SK-N-SH treated with all-trans-retinoic acid at 6 μM for 48 hours (cell line): ENCODE results near the gene DNMT3L.
A peak's percentile ranks its signal among the peaks of the same experiment; 100 is the strongest.
"Not testable (repeated sequence)": the region's sequence is repeated elsewhere in the genome, so short reads cannot be mapped to it uniquely, and the experiment has no call there.

Experiments used
- ATAC-seq: fragments of 200-7000 bp; cut with Tn5 transposase; 3 replicates; pipeline ENCODE4 v1.9.1; 2020; ENCODE audit warnings: mild to moderate bottlenecking, moderate library complexity
- ARNTL ChIP-seq: fragments of 450-650 bp; formaldehyde crosslinking; IDR thresholded peaks from 2 replicates; pipeline ENCODE4 v1.5.0; 2020; ENCODE audit warnings: low read depth, mild to moderate bottlenecking, moderate library complexity, borderline replicate concordance
- BACH2 ChIP-seq: fragments of 250-450 bp; sonication (Bioruptor Pico); IDR thresholded peaks from 2 replicates; pipeline ENCODE4 v1.9.0; 2021; ENCODE audit warnings: mild to moderate bottlenecking, borderline replicate concordance
- ESRRG ChIP-seq: fragments of 250-450 bp; sonication (Bioruptor Pico); IDR thresholded peaks from 2 replicates; pipeline ENCODE4 v1.6.1; 2021; ENCODE audit warnings: mild to moderate bottlenecking
- ISL1 ChIP-seq: fragments of 250-450 bp; sonication (Bioruptor Pico); IDR thresholded peaks from 2 replicates; pipeline ENCODE4 v2.1.2; 2022; ENCODE audit warnings: mild to moderate bottlenecking, moderate library complexity
- OSR1 ChIP-seq: fragments of 250-450 bp; sonication (Bioruptor Pico); IDR thresholded peaks from 2 replicates; pipeline ENCODE4 v1.8.0; 2022; ENCODE audit warnings: moderate library complexity, mild to moderate bottlenecking, inconsistent platforms
- PPARA ChIP-seq: fragments of 250-450 bp; sonication (Bioruptor Pico); IDR thresholded peaks from 2 replicates; pipeline ENCODE4 v1.5.0; 2020; ENCODE audit warnings: mild to moderate bottlenecking, borderline replicate concordance
- RARB ChIP-seq: fragments of 250-450 bp; sonication (Bioruptor Pico); IDR thresholded peaks from 2 replicates; pipeline ENCODE4 v1.8.0; 2021; ENCODE audit warnings: mild to moderate bottlenecking, moderate library complexity
- TOX ChIP-seq: fragments of 250-450 bp; sonication (Bioruptor Pico); IDR thresholded peaks from 2 replicates; pipeline ENCODE4 v1.8.0; 2021; ENCODE audit warnings: mild to moderate bottlenecking, moderate library complexity, borderline replicate concordance
- ZC3H10 ChIP-seq: fragments of 250-450 bp; sonication (Bioruptor Pico); IDR thresholded peaks from 2 replicates; pipeline ENCODE4 v1.5.1; 2021; ENCODE audit warnings: mild to moderate bottlenecking, moderate library complexity
- ZFP3 ChIP-seq: fragments of 250-450 bp; sonication (Bioruptor Pico); IDR thresholded peaks from 2 replicates; pipeline ENCODE4 v1.5.0; 2020; ENCODE audit warnings: mild to moderate bottlenecking, moderate library complexity
- ZNF565 ChIP-seq: fragments of 450-650 bp; formaldehyde crosslinking; conservative IDR thresholded peaks from 2 replicates; pipeline ENCODE4 v1.5.0; 2020; ENCODE audit warnings: low read depth, mild to moderate bottlenecking, moderate library complexity
- ZNF70 ChIP-seq: fragments of 450-650 bp; formaldehyde crosslinking; IDR thresholded peaks from 2 replicates; pipeline ENCODE4 v1.5.0; 2020; ENCODE audit warnings: mild to moderate bottlenecking, moderate library complexity
- ZNF8 ChIP-seq: fragments of 450-650 bp; formaldehyde crosslinking; IDR thresholded peaks from 2 replicates; pipeline ENCODE4 v1.5.0; 2020; ENCODE audit warnings: mild to moderate bottlenecking, moderate library complexity
- TF ChIP-seq, protein P1 (sequence below): fragments of 250-450 bp; sonication (Bioruptor Pico); IDR thresholded peaks from 2 replicates; pipeline ENCODE4 v1.5.0; 2020; ENCODE audit warnings: mild to moderate bottlenecking, moderate library complexity
- TF ChIP-seq, protein P2 (sequence below): fragments of 250-450 bp; sonication (Bioruptor Pico); IDR thresholded peaks from 2 replicates; pipeline ENCODE4 v1.8.0; 2021; ENCODE audit warnings: low read depth, mild to moderate bottlenecking, moderate library complexity, borderline replicate concordance
- TF ChIP-seq, protein P3 (sequence below): fragments of 250-450 bp; sonication (Bioruptor Pico); IDR thresholded peaks from 2 replicates; pipeline ENCODE4 v1.8.0; 2020; ENCODE audit warnings: mild to moderate bottlenecking, moderate library complexity, borderline replicate concordance
- TF ChIP-seq, protein P4 (sequence below): fragments of 250-450 bp; sonication (Bioruptor Pico); IDR thresholded peaks from 2 replicates; pipeline ENCODE4 v1.5.1; 2020; ENCODE audit warnings: low read depth, mild to moderate bottlenecking, moderate library complexity

DNMT3L gene

DNA sequence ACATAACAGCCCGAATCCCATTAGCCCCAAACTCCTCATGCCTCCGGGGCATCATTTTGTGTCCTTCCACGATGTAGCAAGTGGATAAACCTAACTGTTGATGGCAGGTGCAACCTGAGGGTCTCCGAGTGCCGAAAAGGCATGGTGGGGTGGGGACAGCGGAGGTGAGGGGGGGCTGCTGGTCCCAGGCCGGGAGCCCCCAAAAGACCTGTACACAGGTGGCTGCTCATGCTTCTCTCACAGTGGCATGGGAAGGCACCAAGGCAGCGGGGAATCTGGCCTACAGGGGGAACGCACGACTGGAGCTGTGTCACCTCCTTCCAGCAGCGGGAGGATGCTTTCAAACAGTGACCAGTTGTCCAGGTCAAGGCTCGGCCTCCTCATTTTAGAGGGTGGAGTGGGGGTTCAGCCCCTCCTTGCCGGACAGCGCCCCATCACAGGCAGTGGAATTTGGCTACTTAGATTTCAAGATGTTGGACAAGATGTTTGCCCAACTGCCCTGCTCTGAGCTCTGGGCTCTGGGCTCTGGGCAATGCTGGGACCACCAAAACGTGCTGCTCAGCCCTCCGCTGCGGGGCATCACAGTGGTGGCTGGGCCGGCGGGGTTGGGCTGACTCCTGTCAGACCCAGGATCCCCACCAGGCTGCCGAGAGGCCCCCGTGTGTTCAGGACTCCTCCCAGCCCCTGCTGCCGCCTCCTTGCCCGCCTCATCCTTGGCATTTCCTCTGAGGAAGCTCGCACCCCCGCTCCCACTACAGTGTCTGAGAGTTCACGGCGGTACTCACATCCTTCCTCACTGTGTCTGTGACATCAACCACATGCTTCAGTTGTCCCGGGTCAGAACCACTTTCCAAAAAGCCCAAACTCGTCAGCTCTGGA lies 7.6 kb downstream of the DNMT3L start:
- ATAC-seq, result no peak; the same call in 2 of the 3 replicates
- TF ChIP-seq, protein P1, sequence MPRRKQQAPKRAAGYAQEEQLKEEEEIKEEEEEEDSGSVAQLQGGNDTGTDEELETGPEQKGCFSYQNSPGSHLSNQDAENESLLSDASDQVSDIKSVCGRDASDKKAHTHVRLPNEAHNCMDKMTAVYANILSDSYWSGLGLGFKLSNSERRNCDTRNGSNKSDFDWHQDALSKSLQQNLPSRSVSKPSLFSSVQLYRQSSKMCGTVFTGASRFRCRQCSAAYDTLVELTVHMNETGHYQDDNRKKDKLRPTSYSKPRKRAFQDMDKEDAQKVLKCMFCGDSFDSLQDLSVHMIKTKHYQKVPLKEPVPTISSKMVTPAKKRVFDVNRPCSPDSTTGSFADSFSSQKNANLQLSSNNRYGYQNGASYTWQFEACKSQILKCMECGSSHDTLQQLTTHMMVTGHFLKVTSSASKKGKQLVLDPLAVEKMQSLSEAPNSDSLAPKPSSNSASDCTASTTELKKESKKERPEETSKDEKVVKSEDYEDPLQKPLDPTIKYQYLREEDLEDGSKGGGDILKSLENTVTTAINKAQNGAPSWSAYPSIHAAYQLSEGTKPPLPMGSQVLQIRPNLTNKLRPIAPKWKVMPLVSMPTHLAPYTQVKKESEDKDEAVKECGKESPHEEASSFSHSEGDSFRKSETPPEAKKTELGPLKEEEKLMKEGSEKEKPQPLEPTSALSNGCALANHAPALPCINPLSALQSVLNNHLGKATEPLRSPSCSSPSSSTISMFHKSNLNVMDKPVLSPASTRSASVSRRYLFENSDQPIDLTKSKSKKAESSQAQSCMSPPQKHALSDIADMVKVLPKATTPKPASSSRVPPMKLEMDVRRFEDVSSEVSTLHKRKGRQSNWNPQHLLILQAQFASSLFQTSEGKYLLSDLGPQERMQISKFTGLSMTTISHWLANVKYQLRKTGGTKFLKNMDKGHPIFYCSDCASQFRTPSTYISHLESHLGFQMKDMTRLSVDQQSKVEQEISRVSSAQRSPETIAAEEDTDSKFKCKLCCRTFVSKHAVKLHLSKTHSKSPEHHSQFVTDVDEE (CRISPR knock-in tag), result no peak
- TF ChIP-seq TOX (CRISPR knock-in tag) (no peak), ZNF8 (no peak), ARNTL (no peak), ESRRG (CRISPR knock-in tag) (no peak), BACH2 (CRISPR knock-in tag) (no peak), RARB (no peak), ISL1 (CRISPR knock-in tag) (no peak), ZNF70 (CRISPR knock-in tag) (no peak), ZC3H10 (CRISPR knock-in tag) (no peak), OSR1 (no peak), ZFP3 (no peak), ZNF565 (no peak), PPARA (CRISPR knock-in tag) (no peak)
- TF ChIP-seq, protein P2, sequence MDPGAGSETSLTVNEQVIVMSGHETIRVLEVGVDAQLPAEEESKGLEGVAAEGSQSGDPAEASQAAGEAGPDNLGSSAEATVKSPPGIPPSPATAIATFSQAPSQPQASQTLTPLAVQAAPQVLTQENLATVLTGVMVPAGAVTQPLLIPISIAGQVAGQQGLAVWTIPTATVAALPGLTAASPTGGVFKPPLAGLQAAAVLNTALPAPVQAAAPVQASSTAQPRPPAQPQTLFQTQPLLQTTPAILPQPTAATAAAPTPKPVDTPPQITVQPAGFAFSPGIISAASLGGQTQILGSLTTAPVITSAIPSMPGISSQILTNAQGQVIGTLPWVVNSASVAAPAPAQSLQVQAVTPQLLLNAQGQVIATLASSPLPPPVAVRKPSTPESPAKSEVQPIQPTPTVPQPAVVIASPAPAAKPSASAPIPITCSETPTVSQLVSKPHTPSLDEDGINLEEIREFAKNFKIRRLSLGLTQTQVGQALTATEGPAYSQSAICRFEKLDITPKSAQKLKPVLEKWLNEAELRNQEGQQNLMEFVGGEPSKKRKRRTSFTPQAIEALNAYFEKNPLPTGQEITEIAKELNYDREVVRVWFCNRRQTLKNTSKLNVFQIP (CRISPR knock-in tag), result no peak
- TF ChIP-seq, protein P3, sequence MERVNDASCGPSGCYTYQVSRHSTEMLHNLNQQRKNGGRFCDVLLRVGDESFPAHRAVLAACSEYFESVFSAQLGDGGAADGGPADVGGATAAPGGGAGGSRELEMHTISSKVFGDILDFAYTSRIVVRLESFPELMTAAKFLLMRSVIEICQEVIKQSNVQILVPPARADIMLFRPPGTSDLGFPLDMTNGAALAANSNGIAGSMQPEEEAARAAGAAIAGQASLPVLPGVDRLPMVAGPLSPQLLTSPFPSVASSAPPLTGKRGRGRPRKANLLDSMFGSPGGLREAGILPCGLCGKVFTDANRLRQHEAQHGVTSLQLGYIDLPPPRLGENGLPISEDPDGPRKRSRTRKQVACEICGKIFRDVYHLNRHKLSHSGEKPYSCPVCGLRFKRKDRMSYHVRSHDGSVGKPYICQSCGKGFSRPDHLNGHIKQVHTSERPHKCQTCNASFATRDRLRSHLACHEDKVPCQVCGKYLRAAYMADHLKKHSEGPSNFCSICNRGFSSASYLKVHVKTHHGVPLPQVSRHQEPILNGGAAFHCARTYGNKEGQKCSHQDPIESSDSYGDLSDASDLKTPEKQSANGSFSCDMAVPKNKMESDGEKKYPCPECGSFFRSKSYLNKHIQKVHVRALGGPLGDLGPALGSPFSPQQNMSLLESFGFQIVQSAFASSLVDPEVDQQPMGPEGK, result no peak
- TF ChIP-seq, protein P4, sequence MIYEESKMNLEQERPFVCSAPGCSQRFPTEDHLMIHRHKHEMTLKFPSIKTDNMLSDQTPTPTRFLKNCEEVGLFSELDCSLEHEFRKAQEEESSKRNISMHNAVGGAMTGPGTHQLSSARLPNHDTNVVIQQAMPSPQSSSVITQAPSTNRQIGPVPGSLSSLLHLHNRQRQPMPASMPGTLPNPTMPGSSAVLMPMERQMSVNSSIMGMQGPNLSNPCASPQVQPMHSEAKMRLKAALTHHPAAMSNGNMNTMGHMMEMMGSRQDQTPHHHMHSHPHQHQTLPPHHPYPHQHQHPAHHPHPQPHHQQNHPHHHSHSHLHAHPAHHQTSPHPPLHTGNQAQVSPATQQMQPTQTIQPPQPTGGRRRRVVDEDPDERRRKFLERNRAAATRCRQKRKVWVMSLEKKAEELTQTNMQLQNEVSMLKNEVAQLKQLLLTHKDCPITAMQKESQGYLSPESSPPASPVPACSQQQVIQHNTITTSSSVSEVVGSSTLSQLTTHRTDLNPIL, result no peak

DNA sequence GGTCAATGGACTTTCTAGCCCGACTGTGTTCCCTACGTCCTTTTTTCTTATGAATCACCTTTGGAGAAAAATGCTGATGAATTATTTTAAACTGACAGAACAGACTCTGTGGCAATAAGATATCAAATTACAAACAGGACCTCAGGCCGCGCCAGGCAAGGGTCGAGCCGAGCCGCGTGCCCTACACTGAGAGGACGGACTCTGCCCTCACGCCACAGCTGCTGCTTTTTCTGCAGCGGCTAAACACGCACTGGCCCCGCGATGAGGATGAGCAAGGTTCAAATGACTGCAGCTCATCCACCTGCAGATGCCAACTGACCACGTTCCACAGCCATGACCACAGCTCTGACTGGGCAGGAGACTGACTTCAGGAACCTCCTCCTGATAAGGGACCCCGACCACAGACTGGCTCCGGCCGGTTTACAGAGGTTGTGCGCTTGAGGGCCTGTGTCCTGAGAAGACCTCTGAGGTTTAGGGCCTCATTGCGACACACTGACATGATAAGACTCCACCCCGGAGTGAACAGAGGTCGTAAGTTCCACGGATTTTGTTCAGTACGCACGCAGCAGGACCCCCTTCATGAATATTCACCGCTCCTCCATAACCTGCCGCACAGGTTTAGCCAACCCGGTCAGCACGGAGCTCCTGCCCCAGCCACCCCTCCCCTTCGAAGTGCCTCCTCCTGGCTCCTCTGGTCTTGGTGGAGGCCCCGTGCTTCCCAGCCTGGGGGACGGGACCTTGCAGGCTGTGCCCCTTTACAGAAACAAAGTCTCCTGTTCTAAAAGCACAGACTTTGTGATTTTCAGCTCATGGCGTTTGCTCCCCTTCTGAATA lies 12.3 kb downstream of the DNMT3L start:
- peak; percentile 43 for ATAC-seq

DNA sequence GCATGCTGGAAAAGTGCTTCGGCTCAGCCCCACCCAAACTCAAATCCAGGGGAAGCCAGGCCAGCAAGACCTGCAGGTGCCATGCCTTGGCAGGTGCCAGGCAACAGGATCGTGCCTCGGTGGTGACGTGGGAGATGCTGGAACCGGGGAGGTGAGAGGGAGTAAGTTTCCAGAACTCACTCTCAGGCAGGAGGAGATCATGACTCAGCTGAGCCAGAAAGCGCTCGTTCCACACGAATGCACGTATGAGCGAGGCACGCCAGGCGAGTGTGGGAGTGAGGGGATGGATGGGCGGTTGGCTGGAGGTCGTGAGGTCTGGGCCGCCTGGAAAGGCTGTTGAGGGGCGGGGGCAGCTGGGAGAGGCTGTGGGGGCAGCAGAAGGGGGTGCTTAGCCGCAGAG lies 13.8 kb downstream of the DNMT3L start:
- ATAC-seq, result not testable (repeated sequence)

DNA sequence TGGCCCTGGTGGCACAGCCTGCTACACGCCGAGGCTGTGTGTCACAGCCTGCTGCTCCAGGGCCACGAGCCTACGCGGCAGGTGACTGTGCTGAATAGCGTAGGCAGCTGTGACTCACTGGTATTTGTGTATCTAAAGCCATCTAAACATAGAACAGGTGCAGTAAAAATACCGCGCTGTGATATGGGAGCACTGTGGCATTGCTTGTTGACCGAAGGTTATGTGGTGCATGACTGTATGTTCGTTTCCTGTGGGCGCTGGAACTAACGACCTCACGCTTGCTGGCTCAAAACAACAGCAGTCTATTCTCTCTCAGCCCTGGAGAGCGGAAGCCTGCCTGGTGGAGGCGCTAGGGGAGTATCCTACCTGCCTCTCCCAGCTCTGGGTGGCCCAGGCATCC lies 17.7 kb downstream of the DNMT3L start:
- ATAC-seq, result not testable (repeated sequence)

DNA sequence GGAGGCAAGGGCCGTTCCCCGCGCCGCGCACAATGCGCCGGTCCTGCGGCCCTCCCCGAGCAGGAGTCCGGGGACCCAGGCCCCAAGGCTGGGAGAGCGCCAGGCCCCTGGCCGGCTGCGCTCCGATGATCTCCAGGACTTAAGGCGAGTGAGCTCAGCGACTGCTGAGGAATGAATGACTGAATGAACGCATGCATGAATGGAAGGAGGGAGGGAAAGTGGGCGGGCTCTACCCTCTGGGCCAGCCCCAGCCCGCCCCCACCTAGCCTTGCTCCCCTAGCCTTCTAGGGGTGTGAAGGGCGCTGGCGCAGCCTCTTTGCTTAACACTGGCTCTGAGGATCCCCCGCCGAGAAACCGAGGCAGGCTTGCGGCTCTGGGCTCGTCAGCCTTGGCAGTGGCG lies 20.4 kb downstream of the DNMT3L start:
- ATAC-seq, result peak; percentile 42

DNA sequence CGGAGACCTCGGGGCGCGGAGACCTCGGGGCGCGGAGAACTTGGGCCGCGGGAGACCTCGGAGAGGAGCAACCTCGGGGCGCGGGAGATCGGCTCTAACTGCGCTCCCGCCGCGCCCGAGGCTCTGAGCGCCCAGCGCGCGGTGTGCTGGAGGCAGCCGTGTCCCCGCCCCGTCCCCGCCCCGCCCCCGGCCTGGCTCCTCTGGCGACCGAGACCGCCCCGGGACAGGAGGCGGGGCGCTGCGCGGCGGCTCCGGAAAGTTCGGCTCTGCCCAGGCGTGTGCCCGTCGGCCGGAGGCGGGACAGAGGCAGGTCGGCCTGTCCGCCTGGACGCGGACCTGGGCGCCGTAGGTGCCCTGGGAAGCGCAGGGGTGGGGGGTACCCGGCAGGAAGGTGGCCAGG lies 20.9 kb downstream of the DNMT3L start, which contains the start of gene ICOSLG:
ICOSLG (minus strand) TSS at position 102 of the 400 bp plus-strand sequence. CDS start 126 bp downstream, outside the sequence.
- peak; percentile 68 for ATAC-seq

DNA sequence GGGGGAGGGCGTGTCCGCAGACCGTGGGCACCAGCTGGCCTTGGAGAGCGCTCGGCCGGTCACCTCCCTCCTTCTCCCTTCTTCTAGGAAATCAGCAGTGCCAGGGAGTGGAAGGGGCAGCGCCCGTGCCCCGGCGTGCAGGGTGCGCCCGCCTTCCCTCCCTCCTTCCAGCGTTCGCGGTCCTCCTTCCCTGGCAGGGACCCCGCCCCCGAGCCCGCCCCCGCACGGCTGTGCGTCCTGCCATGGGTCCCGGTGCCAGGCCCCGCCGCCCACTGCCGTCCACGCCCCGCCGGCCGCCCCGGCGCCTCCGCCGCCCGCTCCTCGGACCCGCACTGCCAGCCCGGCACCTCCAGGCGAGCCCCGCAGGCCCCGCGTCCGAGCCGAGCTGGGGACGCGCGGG lies 21.3 kb downstream of the DNMT3L start:
- not testable (repeated sequence) for ATAC-seq

DNA sequence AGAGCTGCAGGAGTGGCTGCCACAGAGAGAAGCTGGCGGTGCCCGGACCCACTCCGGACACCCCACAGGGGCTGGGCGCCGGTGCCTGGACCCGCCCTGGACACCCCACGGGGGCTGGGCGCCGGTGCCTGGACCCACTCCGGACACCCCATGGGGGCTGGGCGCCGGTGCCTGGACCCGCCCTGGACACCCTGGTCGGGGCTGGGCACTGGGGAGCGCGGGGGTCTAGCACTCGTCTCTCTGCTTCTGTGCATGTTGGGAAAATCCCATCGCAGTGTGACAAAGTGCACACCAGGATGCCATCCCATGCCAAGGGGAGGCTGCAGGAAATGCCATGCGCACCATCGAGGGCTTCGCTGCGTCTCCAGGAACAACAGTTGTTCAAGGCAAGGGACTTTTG lies 32.1 kb downstream of the DNMT3L start:
- ATAC-seq, result not testable (repeated sequence)

DNA sequence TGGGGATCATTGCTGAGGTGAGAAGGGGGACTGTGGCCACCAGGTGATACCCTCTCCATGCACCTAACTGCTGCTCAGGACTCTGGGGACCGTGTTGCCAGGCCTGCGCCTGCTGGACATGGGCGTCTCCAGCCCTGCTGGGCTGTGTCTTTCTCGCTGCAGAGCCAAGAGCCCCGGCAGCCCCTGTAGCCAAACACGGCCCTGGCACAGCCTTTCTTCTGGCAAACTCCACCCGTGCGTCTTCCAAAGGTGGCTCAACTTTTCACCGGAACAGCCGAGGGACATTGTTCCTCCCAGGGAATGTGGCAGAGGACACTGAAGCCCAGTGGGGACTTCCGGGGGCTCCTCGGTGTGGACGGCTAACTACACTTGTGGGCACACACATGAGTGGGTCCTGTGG lies 33.6 kb downstream of the DNMT3L start:
- not testable (repeated sequence) for ATAC-seq

DNA sequence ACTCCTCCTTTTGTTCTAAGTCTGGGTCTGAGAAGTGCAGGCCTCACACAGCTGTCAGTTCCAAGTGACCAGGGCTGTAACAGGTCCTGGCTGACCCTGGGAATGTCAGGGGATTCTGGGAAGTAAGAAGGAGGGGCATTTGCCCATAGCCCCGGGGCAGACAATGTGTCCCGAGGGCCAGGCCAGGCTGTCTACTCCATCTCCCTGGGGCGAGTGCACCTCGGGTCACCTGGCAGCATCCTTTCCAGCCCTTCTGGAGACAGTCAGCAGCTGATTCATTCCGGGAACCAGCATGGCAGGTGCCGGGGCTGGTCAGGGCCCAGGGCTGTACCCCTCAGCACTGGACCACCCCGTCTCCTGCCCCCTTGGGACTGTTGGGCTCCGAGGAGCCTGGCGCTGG lies 34.1 kb downstream of the DNMT3L start:
- not testable (repeated sequence) for ATAC-seq

DNA sequence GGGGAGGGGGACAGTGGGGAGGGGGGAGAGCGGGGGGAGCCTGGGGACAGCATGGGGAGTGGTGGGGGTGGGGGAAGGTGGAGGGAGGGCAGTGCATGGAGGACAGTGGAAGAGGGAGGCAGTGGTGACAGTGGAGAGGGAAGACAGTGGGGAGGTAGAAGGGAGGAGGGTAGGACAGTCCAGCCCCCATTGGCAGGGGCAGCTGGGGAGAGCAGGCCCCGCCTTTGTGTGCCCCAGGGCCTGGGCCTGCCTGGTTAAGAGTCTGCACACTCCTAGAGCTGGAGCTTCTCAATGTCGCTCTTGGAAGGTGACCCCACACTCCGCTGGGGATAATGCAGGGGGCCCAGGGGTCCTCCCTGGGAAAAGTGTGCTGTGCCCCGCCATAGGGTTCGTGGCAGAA lies 36.1 kb downstream of the DNMT3L start:
- not testable (repeated sequence) for ATAC-seq
